WTC11 (cell line): ENCODE results near the gene SH3GL1. TPM values are rescaled to one million over a fixed set of nuclear protein-coding genes. Genes with fewer than 3 reads are reported as not detected.

ENCODE experiments used
- ATAC-seq: fragments of 200-7000 bp; cut with Tn5 transposase; 2 replicates; pipeline ENCODE4 v1.10.0; 2021; ENCODE audit warnings: mild to moderate bottlenecking, moderate library complexity
- CTCF ChIA-PET: fragments of 300-600 bp; sonication (Branson Sonifier 250); formaldehyde crosslinking; loops from one replicate; lab custom pipeline; 2021; ENCODE audit warnings: antibody characterized with exemption; lab: Charles Lee
- POLR2A ChIA-PET: fragments of 350-600 bp; sonication (Branson Sonifier 250); formaldehyde crosslinking; loops from one replicate; lab custom pipeline; 2021; ENCODE audit warnings: antibody characterized with exemption; lab: Charles Lee
- DNase-seq: peaks from one replicate; pipeline ENCODE4 v3.0.0; 2021; ENCODE audit warnings: low spot score
- H3K27ac Mint-ChIP-seq: 2 replicates; pipeline ENCODE4 v1.8.0; 2021; ENCODE audit warnings: mixed read lengths
- H3K27me3 Mint-ChIP-seq: 2 replicates; pipeline ENCODE4 v1.8.0; 2021; ENCODE audit warnings: low read depth, mild to moderate bottlenecking, moderate library complexity, mixed read lengths
- H3K36me3 Mint-ChIP-seq: 2 replicates; pipeline ENCODE4 v1.8.0; 2021; ENCODE audit warnings: mixed read lengths
- H3K4me1 Mint-ChIP-seq: 2 replicates; pipeline ENCODE4 v1.8.0; 2022; ENCODE audit warnings: mixed read lengths
- H3K4me3 Mint-ChIP-seq: 2 replicates; pipeline ENCODE4 v1.8.0; 2021; ENCODE audit warnings: mild to moderate bottlenecking, moderate library complexity, mixed read lengths
- H3K9me3 Mint-ChIP-seq: 2 replicates; pipeline ENCODE4 v1.8.0; 2021; ENCODE audit warnings: mixed read lengths
- ATF1 ChIP-seq: sonication (generic); formaldehyde crosslinking; IDR thresholded peaks from 2 replicates; pipeline ENCODE4 v1.8.1; 2023; ENCODE audit warnings: mild to moderate bottlenecking, moderate library complexity, missing genetic modification reagents
- EMX1 ChIP-seq: fragments of 250-450 bp; sonication (Bioruptor Pico); IDR thresholded peaks from 2 replicates; pipeline ENCODE4 v1.8.0; 2021; ENCODE audit warnings: mild to moderate bottlenecking
- GABPB1 ChIP-seq: sonication (generic); formaldehyde crosslinking; IDR thresholded peaks from 2 replicates; pipeline ENCODE4 v1.8.1; 2023; ENCODE audit warnings: mild to moderate bottlenecking, missing genetic modification reagents
- HMGA2 ChIP-seq: fragments of 250-450 bp; sonication (Bioruptor Pico); IDR thresholded peaks from 2 replicates; pipeline ENCODE4 v1.4.0; 2021; ENCODE audit warnings: mild to moderate bottlenecking, moderate library complexity
- JAZF1 ChIP-seq: fragments of 250-450 bp; sonication (Bioruptor Pico); IDR thresholded peaks from 2 replicates; pipeline ENCODE4 v1.9.0; 2021; ENCODE audit warnings: moderate library complexity, mild to moderate bottlenecking, inconsistent platforms
- NFATC4 ChIP-seq: fragments of 250-450 bp; sonication (Bioruptor Pico); IDR thresholded peaks from 2 replicates; pipeline ENCODE4 v1.9.0; 2021; ENCODE audit warnings: mild to moderate bottlenecking
- NR3C1 ChIP-seq: sonication (generic); formaldehyde crosslinking; conservative IDR thresholded peaks from 2 replicates; pipeline ENCODE4 v1.8.1; 2023; ENCODE audit warnings: low read depth, mild to moderate bottlenecking, missing genetic modification reagents
- SP1 ChIP-seq: sonication (generic); formaldehyde crosslinking; conservative IDR thresholded peaks from 2 replicates; pipeline ENCODE4 v1.8.1; 2022; ENCODE audit warnings: missing genetic modification reagents
- TEAD1 ChIP-seq: sonication (generic); formaldehyde crosslinking; IDR thresholded peaks from 2 replicates; pipeline ENCODE4 v1.8.0; 2022; ENCODE audit warnings: mild to moderate bottlenecking, missing genetic modification reagents
- total RNA-seq: library from RNA; stranded (reverse); gene quantifications from 3 replicates; pipeline ENCODE4 v1.2.3, GENCODE V29; 2021
- TF ChIP-seq, protein P1 (sequence below): sonication (generic); formaldehyde crosslinking; IDR thresholded peaks from 2 replicates; pipeline ENCODE4 v1.8.0; 2022; ENCODE audit warnings: mild to moderate bottlenecking, missing genetic modification reagents
- TF ChIP-seq, protein P2 (sequence below): fragments of 250-450 bp; sonication (Bioruptor Pico); IDR thresholded peaks from 2 replicates; pipeline ENCODE4 v1.9.0; 2021; ENCODE audit warnings: mild to moderate bottlenecking
- TF ChIP-seq, protein P3 (sequence below): sonication (generic); formaldehyde crosslinking; conservative IDR thresholded peaks from 2 replicates; pipeline ENCODE4 v1.8.1; 2022; ENCODE audit warnings: mild to moderate bottlenecking, missing genetic modification reagents
- TF ChIP-seq, protein P4 (sequence below): fragments of 250-450 bp; sonication (Bioruptor Pico); IDR thresholded peaks from 2 replicates; pipeline ENCODE4 v2.1.2; 2022; ENCODE audit warnings: mild to moderate bottlenecking, moderate library complexity
- TF ChIP-seq, protein P5 (sequence below): sonication (generic); formaldehyde crosslinking; IDR thresholded peaks from 2 replicates; pipeline ENCODE4 v1.8.1; 2022; ENCODE audit warnings: missing genetic modification reagents, borderline replicate concordance
- TF ChIP-seq, protein P6 (sequence below): sonication (generic); formaldehyde crosslinking; IDR thresholded peaks from 2 replicates; pipeline ENCODE4 v1.8.1; 2022; ENCODE audit warnings: mild to moderate bottlenecking, moderate library complexity, missing genetic modification reagents

Gene SH3GL1
- total RNA-seq, 1 experiment from 2014 or later = 109 TPM

DNA sequence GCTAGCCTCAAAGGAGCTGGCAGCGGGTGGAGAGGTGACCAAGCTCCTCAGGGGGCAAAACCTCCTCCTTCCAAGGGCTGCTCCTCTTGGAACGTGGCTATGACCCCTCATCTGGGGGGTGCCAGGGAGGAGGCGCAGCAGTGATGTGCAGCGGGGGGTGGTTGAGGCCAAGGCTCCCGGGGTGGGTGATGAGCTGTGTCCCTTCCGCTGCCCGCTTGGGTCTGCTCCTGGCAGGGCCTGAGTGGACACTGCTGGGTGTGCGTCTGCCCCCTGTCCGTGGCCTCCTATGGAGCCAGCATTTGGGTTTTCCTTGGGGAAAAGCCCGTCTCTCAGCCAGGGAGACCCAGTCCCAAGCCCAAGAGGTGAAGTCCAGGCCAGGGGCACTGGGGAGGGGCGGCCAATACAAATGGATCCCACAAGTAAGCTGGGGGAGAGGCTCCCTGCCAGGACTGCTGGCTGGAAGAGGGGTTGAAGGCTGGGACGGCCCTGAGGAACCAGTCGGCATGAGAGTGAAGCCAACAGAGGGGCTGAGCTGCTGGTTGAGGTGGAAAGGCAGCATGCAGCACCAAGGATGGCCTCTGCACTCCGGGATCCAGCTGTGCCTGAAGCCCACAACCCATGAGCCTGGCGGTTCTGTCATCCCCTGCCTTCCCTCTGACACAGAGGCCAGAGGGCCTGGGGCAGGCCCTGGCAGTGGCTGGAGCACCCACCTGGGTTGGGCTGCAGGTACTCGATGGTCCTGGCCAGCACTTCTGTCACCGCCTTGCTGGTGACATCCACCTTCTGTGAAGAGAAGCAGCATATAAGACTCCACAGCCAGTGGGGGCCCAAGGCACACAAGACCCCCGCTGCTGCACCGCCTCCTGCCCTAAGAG, 34.3 kb downstream of the SH3GL1 start:
- H3K27me3 Mint-ChIP-seq = no peaks in the 10 kb centered on the region
- no peak for TF ChIP-seq HMGA2
- ATAC-seq (no peak), DNase-seq (no peak)
- peaks cover 3% of the 10 kb centered on the region; the same call in 1 of the 2 replicates for H3K36me3 Mint-ChIP-seq
- H3K4me3 Mint-ChIP-seq = no peak overlapping the region
- peaks cover 15% of the 10 kb centered on the region for H3K4me1 Mint-ChIP-seq
- ChIA-PET CTCF (interaction anchor here (1.5 to 6.0 kb wide), 4 partner anchors 10 to 159 kb away, joined by 5 to 37 read pairs (median 12); no protein-coding TSS in a partner anchor), POLR2A (no interaction called here)
- H3K27ac Mint-ChIP-seq = no peak overlapping the region
- H3K9me3 Mint-ChIP-seq = no peaks in the 10 kb centered on the region

DNA sequence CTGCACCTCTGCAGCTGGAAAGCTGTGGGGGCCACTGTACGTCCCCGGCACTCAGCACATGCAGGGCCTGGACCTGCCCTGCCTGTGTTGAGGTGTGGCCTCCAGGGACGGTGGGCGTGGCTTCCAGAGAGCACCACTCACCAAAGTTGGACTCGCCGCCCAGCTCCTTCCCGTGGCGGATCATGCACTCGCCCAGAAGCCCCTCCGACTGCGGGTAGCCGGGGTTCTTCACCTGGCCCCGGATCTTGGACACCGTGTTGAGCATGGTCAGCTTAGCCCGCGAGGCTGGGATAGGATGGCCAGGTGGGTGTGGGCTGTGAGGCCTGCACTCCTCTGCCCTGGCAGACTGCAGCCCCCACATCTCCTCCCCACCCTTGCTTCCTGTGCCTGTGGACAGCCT, 35.0 kb downstream of the SH3GL1 start:
- Mint-ChIP-seq H3K4me1 (peaks cover 21% of the 10 kb centered on the region), H3K4me3 (no peak overlapping the region), H3K36me3 (peaks cover 3% of the 10 kb centered on the region; the same call in 1 of the 2 replicates), H3K9me3 (no peaks in the 10 kb centered on the region), H3K27ac (no peak overlapping the region), H3K27me3 (no peaks in the 10 kb centered on the region)
- POLR2A ChIA-PET = no interaction called here
- CTCF ChIA-PET = interaction anchor here (0.6 to 6.0 kb wide), 6 partner anchors 11 to 378 kb away, joined by 3 to 37 read pairs (median 6); partner anchors contain the start of gene SH3GL1
- DNase-seq = no peak
- no peak for TF ChIP-seq HMGA2
- TF ChIP-seq JAZF1 (CRISPR knock-in tag) = no peak
- TF ChIP-seq EMX1 (CRISPR knock-in tag) = no peak; the same call in 1 of the 2 replicates
- TF ChIP-seq, protein P1, sequence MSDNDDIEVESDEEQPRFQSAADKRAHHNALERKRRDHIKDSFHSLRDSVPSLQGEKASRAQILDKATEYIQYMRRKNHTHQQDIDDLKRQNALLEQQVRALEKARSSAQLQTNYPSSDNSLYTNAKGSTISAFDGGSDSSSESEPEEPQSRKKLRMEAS (CRISPR knock-in tag) = no peak
- TF ChIP-seq NFATC4 (CRISPR knock-in tag) = no peak
- TF ChIP-seq NR3C1 (CRISPR knock-in tag) = no peak
- TF ChIP-seq, protein P2, sequence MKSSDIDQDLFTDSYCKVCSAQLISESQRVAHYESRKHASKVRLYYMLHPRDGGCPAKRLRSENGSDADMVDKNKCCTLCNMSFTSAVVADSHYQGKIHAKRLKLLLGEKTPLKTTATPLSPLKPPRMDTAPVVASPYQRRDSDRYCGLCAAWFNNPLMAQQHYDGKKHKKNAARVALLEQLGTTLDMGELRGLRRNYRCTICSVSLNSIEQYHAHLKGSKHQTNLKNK (CRISPR knock-in tag) = no peak
- no peak for TF ChIP-seq ATF1
- TF ChIP-seq, protein P3, sequence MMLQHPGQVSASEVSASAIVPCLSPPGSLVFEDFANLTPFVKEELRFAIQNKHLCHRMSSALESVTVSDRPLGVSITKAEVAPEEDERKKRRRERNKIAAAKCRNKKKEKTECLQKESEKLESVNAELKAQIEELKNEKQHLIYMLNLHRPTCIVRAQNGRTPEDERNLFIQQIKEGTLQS (CRISPR knock-in tag) = no peak
- TF ChIP-seq, protein P4, sequence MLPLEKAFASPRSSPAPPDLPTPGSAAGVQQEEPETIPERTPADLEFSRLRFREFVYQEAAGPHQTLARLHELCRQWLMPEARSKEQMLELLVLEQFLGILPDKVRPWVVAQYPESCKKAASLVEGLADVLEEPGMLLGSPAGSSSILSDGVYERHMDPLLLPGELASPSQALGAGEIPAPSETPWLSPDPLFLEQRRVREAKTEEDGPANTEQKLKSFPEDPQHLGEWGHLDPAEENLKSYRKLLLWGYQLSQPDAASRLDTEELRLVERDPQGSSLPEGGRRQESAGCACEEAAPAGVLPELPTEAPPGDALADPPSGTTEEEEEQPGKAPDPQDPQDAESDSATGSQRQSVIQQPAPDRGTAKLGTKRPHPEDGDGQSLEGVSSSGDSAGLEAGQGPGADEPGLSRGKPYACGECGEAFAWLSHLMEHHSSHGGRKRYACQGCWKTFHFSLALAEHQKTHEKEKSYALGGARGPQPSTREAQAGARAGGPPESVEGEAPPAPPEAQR (CRISPR knock-in tag) = no peak
- TF ChIP-seq, protein P5, sequence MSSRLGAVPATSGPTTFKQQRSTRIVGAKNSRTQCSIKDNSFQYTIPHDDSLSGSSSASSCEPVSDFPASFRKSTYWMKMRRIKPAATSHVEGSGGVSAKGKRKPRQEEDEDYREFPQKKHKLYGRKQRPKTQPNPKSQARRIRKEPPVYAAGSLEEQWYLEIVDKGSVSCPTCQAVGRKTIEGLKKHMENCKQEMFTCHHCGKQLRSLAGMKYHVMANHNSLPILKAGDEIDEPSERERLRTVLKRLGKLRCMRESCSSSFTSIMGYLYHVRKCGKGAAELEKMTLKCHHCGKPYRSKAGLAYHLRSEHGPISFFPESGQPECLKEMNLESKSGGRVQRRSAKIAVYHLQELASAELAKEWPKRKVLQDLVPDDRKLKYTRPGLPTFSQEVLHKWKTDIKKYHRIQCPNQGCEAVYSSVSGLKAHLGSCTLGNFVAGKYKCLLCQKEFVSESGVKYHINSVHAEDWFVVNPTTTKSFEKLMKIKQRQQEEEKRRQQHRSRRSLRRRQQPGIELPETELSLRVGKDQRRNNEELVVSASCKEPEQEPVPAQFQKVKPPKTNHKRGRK (CRISPR knock-in tag) = no peak
- TF ChIP-seq TEAD1 (CRISPR knock-in tag) = no peak
- TF ChIP-seq, protein P6, sequence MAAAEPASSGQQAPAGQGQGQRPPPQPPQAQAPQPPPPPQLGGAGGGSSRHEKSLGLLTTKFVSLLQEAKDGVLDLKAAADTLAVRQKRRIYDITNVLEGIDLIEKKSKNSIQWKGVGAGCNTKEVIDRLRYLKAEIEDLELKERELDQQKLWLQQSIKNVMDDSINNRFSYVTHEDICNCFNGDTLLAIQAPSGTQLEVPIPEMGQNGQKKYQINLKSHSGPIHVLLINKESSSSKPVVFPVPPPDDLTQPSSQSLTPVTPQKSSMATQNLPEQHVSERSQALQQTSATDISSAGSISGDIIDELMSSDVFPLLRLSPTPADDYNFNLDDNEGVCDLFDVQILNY (CRISPR knock-in tag) = no peak
- ATAC-seq = no peak

DNA sequence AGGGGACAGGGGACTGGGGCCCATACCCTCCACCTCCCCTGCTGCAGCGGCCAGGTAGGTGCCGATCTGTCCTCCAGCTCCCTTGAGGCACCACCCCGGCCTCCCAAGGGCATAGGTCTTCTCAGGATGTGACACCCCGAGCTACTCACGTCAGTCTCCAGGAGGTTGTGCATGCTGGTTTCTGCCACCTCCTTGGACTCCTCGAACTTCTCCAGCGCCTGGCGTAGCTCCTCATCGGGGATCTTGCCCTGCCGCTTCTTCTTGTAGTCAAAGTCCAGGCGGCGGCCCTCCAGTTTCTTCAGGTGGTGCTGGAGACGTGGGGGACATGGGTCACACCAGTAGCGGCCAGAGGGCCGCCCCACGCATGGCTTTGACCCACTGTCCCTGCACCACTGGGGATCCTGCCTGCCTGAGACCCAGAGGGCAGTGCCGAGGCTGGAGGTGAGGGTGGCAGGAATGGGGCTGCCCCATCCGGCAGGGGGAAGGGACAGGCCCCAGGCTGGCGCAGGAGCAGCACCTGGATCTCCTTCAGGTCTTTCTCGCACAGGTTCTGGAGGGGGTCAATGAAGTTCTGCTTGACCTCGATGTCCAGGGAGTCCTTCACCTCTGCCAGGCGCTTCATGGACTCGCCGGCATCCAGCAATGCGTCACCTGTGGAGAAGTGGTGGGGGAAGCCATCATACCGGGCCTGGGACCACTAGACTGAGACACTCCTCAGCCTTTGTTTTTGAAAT, 36.6 kb downstream of the SH3GL1 start:
- no peaks in the 10 kb centered on the region for H3K27me3 Mint-ChIP-seq
- no peak for DNase-seq
- H3K4me3 Mint-ChIP-seq = no peak overlapping the region
- H3K36me3 Mint-ChIP-seq = peaks cover 3% of the 10 kb centered on the region; the same call in 1 of the 2 replicates
- CTCF ChIA-PET = interaction anchor here (0.6 to 8.3 kb wide), 16 partner anchors 11 to 171 kb away, joined by 3 to 70 read pairs (median 6); partner anchors contain the start of genes CHAF1A, MPND, PLIN5 and SH3GL1
- TF ChIP-seq TEAD1 (CRISPR knock-in tag) (no peak), GABPB1 (no peak), SP1 (CRISPR knock-in tag) (no peak)
- TF ChIP-seq, all 79 proteins: peak for 0
- ATAC-seq = no peak
- Mint-ChIP-seq H3K27ac (no peak overlapping the region), H3K4me1 (peaks cover 14% of the 10 kb centered on the region), H3K9me3 (no peaks in the 10 kb centered on the region)
- POLR2A ChIA-PET = interaction anchor here (0.6 kb wide), 1 partner anchor 15 kb away, joined by 3 read pairs; no protein-coding TSS in a partner anchor
